Activated CD8-positive, alpha-beta T cell treated with anti-CD3 and anti-CD28 coated beads for 36 hours (primary cell): Measurements from ENCODE around the gene CTDP1. TPM values are rescaled to one million over a fixed set of nuclear protein-coding genes. Genes with fewer than 3 reads are reported as not detected.

ENCODE experiments used
- ATAC-seq: fragments of 200-7000 bp; cut with Tn5 transposase; one replicate; pipeline ENCODE4 v1.10.0; 2021; ENCODE audit warnings: mild to moderate bottlenecking, moderate library complexity
- CTCF ChIA-PET: fragments of 350-600 bp; sonication (Branson Sonifier 250); formaldehyde crosslinking; loops from one replicate; lab custom pipeline; 2021; ENCODE audit warnings: antibody characterized with exemption; lab: Charles Lee
- POLR2A ChIA-PET: fragments of 350-600 bp; sonication (Branson Sonifier 250); formaldehyde crosslinking; loops from one replicate; lab custom pipeline; 2021; ENCODE audit warnings: antibody characterized with exemption; lab: Charles Lee
- DNase-seq: peaks from one replicate; pipeline ENCODE4 v3.0.0-alpha.2; 2020
- H3K27ac Mint-ChIP-seq: one replicate; pipeline ENCODE4 v1.8.0; 2021; ENCODE audit warnings: mild to moderate bottlenecking, mixed read lengths
- H3K27me3 Mint-ChIP-seq: one replicate; pipeline ENCODE4 v1.8.0; 2021; ENCODE audit warnings: mixed read lengths
- H3K36me3 Mint-ChIP-seq: one replicate; pipeline ENCODE4 v1.8.0; 2021; ENCODE audit warnings: low read depth, mixed read lengths
- H3K4me1 Mint-ChIP-seq: one replicate; pipeline ENCODE4 v1.8.0; 2021; ENCODE audit warnings: low read depth, mixed read lengths
- H3K4me3 Mint-ChIP-seq: one replicate; pipeline ENCODE4 v1.8.0; 2021; ENCODE audit warnings: mild to moderate bottlenecking, moderate library complexity, mixed read lengths
- H3K9me3 Mint-ChIP-seq: one replicate; pipeline ENCODE4 v1.8.0; 2021; ENCODE audit warnings: mixed read lengths
- CTCF ChIP-seq: fragments of 200-600 bp; IDR thresholded peaks from one replicate; pipeline ENCODE4 v1.8.0; 2022; ENCODE audit warnings: antibody characterized with exemption, mild to moderate bottlenecking
- intact Hi-C: fragments of 100-400 bp; cut with micrococcal nuclease; formaldehyde crosslinking; loops from one replicate; pipeline ENCODE4 v1.10.0; 2022
- total RNA-seq, 2 experiments: library from RNA; stranded (reverse); gene quantifications; one replicate each; pipeline ENCODE4 v1.2.3, GENCODE V29; 2021

Gene CTDP1
- total RNA-seq, 2 experiments from 2014 or later, result 54.9 to 55.6 TPM

DNA sequence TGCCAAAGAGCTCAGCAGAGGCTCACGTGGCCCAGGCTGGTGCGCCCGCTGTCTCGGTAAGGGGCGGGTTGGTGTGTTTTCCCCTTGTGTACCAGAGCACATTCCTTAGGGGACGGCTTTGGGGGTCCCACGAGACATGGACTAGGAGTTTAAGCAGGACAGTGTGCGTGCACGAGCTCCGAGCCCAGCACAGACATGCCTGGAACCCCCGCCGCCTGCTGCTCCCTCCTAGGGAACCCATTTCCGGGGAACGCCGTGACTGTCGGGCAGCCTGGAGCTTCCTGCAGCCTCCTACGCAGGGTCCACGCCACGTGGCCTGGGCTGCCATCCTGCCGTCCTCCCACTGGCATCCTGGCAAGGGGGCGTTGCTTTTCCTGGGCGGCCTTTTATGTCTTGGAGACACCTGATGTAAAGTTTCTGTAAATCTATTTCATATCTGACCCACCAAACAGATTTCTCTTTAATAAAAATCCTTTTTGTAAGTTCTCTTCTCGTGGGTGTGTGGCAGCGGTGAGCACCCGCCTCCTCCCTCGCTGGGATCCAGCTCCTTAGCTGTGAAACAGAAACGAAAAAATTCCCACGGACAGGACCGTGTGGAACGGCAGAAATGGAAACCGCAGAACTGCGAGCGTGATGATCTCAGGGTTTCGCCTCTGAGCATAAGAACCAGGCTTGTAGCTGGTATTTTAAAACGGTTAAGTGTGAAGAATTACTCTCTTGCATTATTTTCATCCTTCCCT lies 74.6 kb downstream of the CTDP1 start:
- ATAC-seq (no peak), DNase-seq (no peak)
- Mint-ChIP-seq H3K36me3 (peaks cover 57% of the 10 kb centered on the region), H3K4me3 (no peak overlapping the region), H3K9me3 (peaks cover 3% of the 10 kb centered on the region), H3K27me3 (no peaks in the 10 kb centered on the region), H3K4me1 (peaks cover 3% of the 10 kb centered on the region), H3K27ac (no peak overlapping the region)
- CTCF ChIA-PET, result no interaction called here
- no peak for TF ChIP-seq CTCF
- POLR2A ChIA-PET, result interaction anchor here (0.5 kb wide), 1 partner anchor 16 kb away, joined by 3 read pairs; no protein-coding TSS in a partner anchor
- intact Hi-C loops, result no loop called here

DNA sequence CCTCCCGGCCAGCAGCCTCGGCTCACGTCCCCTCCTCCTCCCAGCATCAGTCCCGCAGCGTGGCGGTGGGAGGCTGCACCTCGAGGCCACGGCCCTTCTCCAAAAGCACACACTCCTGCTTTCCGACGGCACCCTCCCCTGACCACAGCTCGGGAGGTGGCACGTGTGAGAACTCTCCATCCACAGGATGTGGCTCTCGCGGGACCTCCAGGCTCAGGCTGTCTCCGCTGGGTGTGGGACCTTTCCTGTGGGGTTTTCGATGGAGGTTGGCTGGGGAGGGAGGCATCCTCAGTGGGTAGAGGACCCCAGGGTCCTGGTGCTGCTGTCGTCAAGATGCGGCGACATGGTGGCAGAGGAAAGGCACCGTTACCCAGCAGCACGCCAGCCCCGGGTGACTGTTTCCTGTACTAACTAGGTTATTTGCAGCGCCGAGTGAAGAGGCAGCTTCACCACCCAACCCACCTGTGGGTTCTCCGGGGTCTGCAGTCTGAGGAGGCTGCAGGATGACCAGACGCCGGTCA lies 75.3 kb downstream of the CTDP1 start:
- Mint-ChIP-seq H3K27ac (no peak overlapping the region), H3K4me3 (no peak overlapping the region)

GRCh38 chr18:79755496-79756142 lies 76.0 kb downstream of the CTDP1 start:
- H3K36me3 Mint-ChIP-seq, result peaks cover 57% of the 10 kb centered on the region
- no peak for DNase-seq

More for the DNA sequence above, 75.3 kb downstream of the CTDP1 start:
- Mint-ChIP-seq H3K4me1 (peaks cover 3% of the 10 kb centered on the region), H3K27me3 (no peaks in the 10 kb centered on the region), H3K9me3 (peaks cover 7% of the 10 kb centered on the region), H3K36me3 (peaks cover 58% of the 10 kb centered on the region)
- DNase-seq, result no peak
- no peak for TF ChIP-seq CTCF
- CTCF ChIA-PET, result no interaction called here
- POLR2A ChIA-PET, result no interaction called here
- no peak for ATAC-seq
- intact Hi-C loops, result no loop called here

DNA sequence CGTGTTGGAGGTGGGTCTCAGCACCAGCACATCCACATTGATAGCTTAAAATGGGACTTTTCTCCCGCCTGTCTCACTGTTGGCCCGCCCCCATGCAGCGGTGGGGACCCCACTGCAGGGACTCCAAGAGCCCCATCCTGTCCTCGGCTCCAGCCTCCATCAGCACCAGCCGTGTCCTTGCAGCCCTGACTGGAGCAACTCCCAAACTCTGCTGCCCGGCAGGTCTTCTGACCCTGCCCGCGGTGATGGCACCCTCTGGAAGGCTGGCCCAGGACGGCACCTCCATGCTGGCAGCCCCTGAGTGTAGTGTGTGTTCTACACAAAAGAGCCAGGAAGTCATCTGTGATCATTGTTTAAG lies 76.5 kb downstream of the CTDP1 start:
- POLR2A ChIA-PET, result no interaction called here
- Mint-ChIP-seq H3K9me3 (peaks cover 7% of the 10 kb centered on the region), H3K27me3 (no peaks in the 10 kb centered on the region), H3K4me1 (peaks cover 3% of the 10 kb centered on the region), H3K36me3 (peaks cover 57% of the 10 kb centered on the region), H3K4me3 (no peak overlapping the region), H3K27ac (no peak overlapping the region)
- TF ChIP-seq CTCF, result no peak
- DNase-seq (no peak), ATAC-seq (no peak)
- CTCF ChIA-PET, result no interaction called here
- intact Hi-C loops, result no loop called here

More at GRCh38 chr18:79755496-79756142, 76.0 kb downstream of the CTDP1 start:
- TF ChIP-seq CTCF, result no peak
- H3K9me3 Mint-ChIP-seq, result peaks cover 7% of the 10 kb centered on the region
- H3K27me3 Mint-ChIP-seq, result no peaks in the 10 kb centered on the region
- no peak for ATAC-seq
- intact Hi-C loops, result no loop called here
- ChIA-PET POLR2A (no interaction called here), CTCF (no interaction called here)
- no peak overlapping the region for H3K27ac Mint-ChIP-seq
- peaks cover 3% of the 10 kb centered on the region for H3K4me1 Mint-ChIP-seq
- H3K4me3 Mint-ChIP-seq, result no peak overlapping the region

GRCh38 chr18:79756826-79757225 lies 77.2 kb downstream of the CTDP1 start:
- Mint-ChIP-seq H3K9me3 (peaks cover 7% of the 10 kb centered on the region), H3K4me3 (no peak overlapping the region), H3K27me3 (no peaks in the 10 kb centered on the region), H3K4me1 (no peaks in the 10 kb centered on the region), H3K36me3 (peaks cover 52% of the 10 kb centered on the region), H3K27ac (no peak overlapping the region)
- TF ChIP-seq CTCF, result no peak
- ChIA-PET POLR2A (no interaction called here), CTCF (no interaction called here)
- ATAC-seq (no peak), DNase-seq (no peak)
- intact Hi-C loops, result no loop called here
